Fibroblast of villous mesenchyme (primary cell): ENCODE results near the gene AOX1. TPM values are rescaled to one million over a fixed set of nuclear protein-coding genes. Genes with fewer than 3 reads are reported as not detected.

Experiments
- DNase-seq: peaks from one replicate; pipeline ENCODE4 v3.0.0-alpha.2; 2010; ENCODE audit warnings: low read depth
- H3K4me3 ChIP-seq: 2 replicates; pipeline ENCODE4 v1.5.1; 2011; ENCODE audit warnings: low read depth, mild to moderate bottlenecking, low read length
- CTCF ChIP-seq: IDR thresholded peaks from 2 replicates; pipeline ENCODE4 v1.5.1; 2012; ENCODE audit warnings: low read depth, mild to moderate bottlenecking, low read length; ENCODE audit not compliant: insufficient read depth
- total RNA-seq: library from RNA; depleted of rRNA; stranded (reverse); fragments of >200 nt; gene quantifications from 2 replicates; pipeline ENCODE4 v1.2.3, GENCODE V29; 2012

AOX1 gene
- total RNA-seq, 1 donor = 57.4 TPM

GRCh38 chr2:200698217-200698616, 112.4 kb downstream of the AOX1 start:
- DNase-seq = no peak
- H3K4me3 ChIP-seq = no peak overlapping the region
- TF ChIP-seq CTCF = no peak

GRCh38 chr2:200699310-200699709, 113.5 kb downstream of the AOX1 start:
- DNase-seq = no peak
- TF ChIP-seq CTCF = no peak
- no peak overlapping the region for H3K4me3 ChIP-seq

GRCh38 chr2:200700856-200701255, 115.0 kb downstream of the AOX1 start:
- no peak for TF ChIP-seq CTCF
- DNase-seq = peak; percentile 47
- H3K4me3 ChIP-seq = no peak overlapping the region

GRCh38 chr2:200702044-200702443, 116.2 kb downstream of the AOX1 start:
- DNase-seq = no peak
- H3K4me3 ChIP-seq = no peak overlapping the region
- no peak for TF ChIP-seq CTCF

- TF ChIP-seq CTCF = no peak
- DNase-seq = no peak
- no peak overlapping the region for H3K4me3 ChIP-seq
Observed at GRCh38 chr2:200702646-200703118, 116.9 kb downstream of the AOX1 start.

GRCh38 chr2:200703127-200703925, 117.5 kb downstream of the AOX1 start:
- peak; percentile 66 for TF ChIP-seq CTCF

More at GRCh38 chr2:200703127-200703925, 117.5 kb downstream of the AOX1 start:
- H3K4me3 ChIP-seq = no peak overlapping the region
- peak; percentile 84 for DNase-seq
